WTC11 (cell line): ENCODE results near the gene PTPRN2.

ENCODE experiments used
- ATF3 ChIP-seq: sonication (generic); formaldehyde crosslinking; conservative IDR thresholded peaks from 2 replicates; pipeline ENCODE4 v1.8.1; 2022; ENCODE audit warnings: mild to moderate bottlenecking, missing genetic modification reagents
- CTCF ChIP-seq: fragments of 200-600 bp; IDR thresholded peaks from 2 replicates; pipeline ENCODE4 v1.8.0; 2022; ENCODE audit warnings: antibody characterized with exemption
- FOXJ3 ChIP-seq: sonication (generic); formaldehyde crosslinking; IDR thresholded peaks from 2 replicates; pipeline ENCODE4 v1.9.0; 2021; ENCODE audit warnings: missing genetic modification reagents, mild to moderate bottlenecking, borderline replicate concordance
- GTF2I ChIP-seq: fragments of 250-450 bp; sonication (Bioruptor Pico); conservative IDR thresholded peaks from 2 replicates; pipeline ENCODE4 v1.4.0; 2021; ENCODE audit warnings: mild to moderate bottlenecking
- JUN ChIP-seq: sonication (generic); formaldehyde crosslinking; IDR thresholded peaks from 2 replicates; pipeline ENCODE4 v1.8.0; 2023; ENCODE audit warnings: mild to moderate bottlenecking, missing genetic modification reagents
- MYBL2 ChIP-seq: sonication (generic); formaldehyde crosslinking; IDR thresholded peaks from 2 replicates; pipeline ENCODE4 v1.8.1; 2023; ENCODE audit warnings: mild to moderate bottlenecking, moderate library complexity, missing genetic modification reagents
- NFE2L1 ChIP-seq: sonication (generic); formaldehyde crosslinking; IDR thresholded peaks from 2 replicates; pipeline ENCODE4 v1.8.1; 2023; ENCODE audit warnings: missing genetic modification reagents
- USF2 ChIP-seq: sonication (generic); formaldehyde crosslinking; IDR thresholded peaks from 2 replicates; pipeline ENCODE4 v1.8.1; 2023; ENCODE audit warnings: mild to moderate bottlenecking, missing genetic modification reagents, moderate library complexity

- no peak for TF ChIP-seq CTCF
- no peak for TF ChIP-seq USF2 (CRISPR knock-in tag)
- no peak for TF ChIP-seq FOXJ3
- no peak for TF ChIP-seq GTF2I (CRISPR knock-in tag)
- TF ChIP-seq MYBL2 (CRISPR knock-in tag) = no peak
- TF ChIP-seq ATF3 (CRISPR knock-in tag) = no peak
- TF ChIP-seq JUN (CRISPR knock-in tag) = no peak
- no peak for TF ChIP-seq NFE2L1
Measured at GRCh38 chr7:157520249-157520648, 1067.4 kb downstream of the PTPRN2 start.
